Bone marrow (tissue), 2 donors: ENCODE results near the gene GPR15LG.
"Not testable (repeated sequence)": the region's sequence is repeated elsewhere in the genome, so short reads cannot be mapped to it uniquely, and the experiment has no call there.

ENCODE experiments used
- DNase-seq, 2 donors: peaks; one replicate each; lab custom pipeline; 2025; lab: John Stamatoyannopoulos, UW

Gene GPR15LG

GRCh38 chr10:84166620-84167288 is 6.8 kb upstream of the GPR15LG start:
- DNase-seq: no peak

GRCh38 chr10:84167289-84167653 is 6.3 kb upstream of the GPR15LG start:
- DNase-seq: not testable (repeated sequence)

GRCh38 chr10:84168382-84168781 is 5.2 kb upstream of the GPR15LG start:
- DNase-seq: not testable (repeated sequence)

GRCh38 chr10:84171237-84171636 is 2.4 kb upstream of the GPR15LG start:
- DNase-seq: not testable (repeated sequence)

- not testable (repeated sequence) for DNase-seq
Observed at GRCh38 chr10:84171700-84172466, 1.7 kb upstream of the GPR15LG start.

- no peak for DNase-seq
Observed at GRCh38 chr10:84172467-84173356, 889 bp upstream of the GPR15LG start.

- no peak for DNase-seq
Observed at GRCh38 chr10:84175436-84175835, 1.8 kb downstream of the GPR15LG start.

GRCh38 chr10:84176351-84176750 is 2.8 kb downstream of the GPR15LG start:
- no peak for DNase-seq

- DNase-seq: no peak
Observed at GRCh38 chr10:84176836-84177474, 3.4 kb downstream of the GPR15LG start.

GRCh38 chr10:84177541-84178141 is 4.0 kb downstream of the GPR15LG start:
- DNase-seq: no peak

- no peak for DNase-seq
Observed at GRCh38 chr10:84178160-84178609, 4.6 kb downstream of the GPR15LG start.

- DNase-seq: no peak
Observed at GRCh38 chr10:84179059-84179710, 5.6 kb downstream of the GPR15LG start.

GRCh38 chr10:84180386-84180785 is 6.8 kb downstream of the GPR15LG start:
- DNase-seq: not testable (repeated sequence)

GRCh38 chr10:84181631-84182030 is 8.0 kb downstream of the GPR15LG start:
- no peak for DNase-seq

- no peak for DNase-seq
Observed at GRCh38 chr10:84184517-84184916, 10.9 kb downstream of the GPR15LG start.

GRCh38 chr10:84185526-84186175 is 12.1 kb downstream of the GPR15LG start:
- DNase-seq: no peak

- no peak for DNase-seq
Observed at GRCh38 chr10:84188815-84189214, 15.2 kb downstream of the GPR15LG start.

GRCh38 chr10:84190621-84191020 is 17.0 kb downstream of the GPR15LG start:
- DNase-seq: no peak

GRCh38 chr10:84191106-84191505 is 17.5 kb downstream of the GPR15LG start:
- no peak for DNase-seq

GRCh38 chr10:84193327-84193726 is 19.7 kb downstream of the GPR15LG start:
- DNase-seq: no peak
